Dendritic cell treated with granulocyte-macrophage colony-stimulating factor and Interleukin-4, amounts not matched to agents 40 ng/mL and 50 ng/mL, for 4 days (primary cell): ENCODE results near the gene ANP32A.

Experiments
- H3K27ac Mint-ChIP-seq: one replicate; pipeline ENCODE4 v1.8.0; 2022; ENCODE audit warnings: mild to moderate bottlenecking, mixed read lengths
- H3K27me3 Mint-ChIP-seq: one replicate; pipeline ENCODE4 v1.8.0; 2022; ENCODE audit warnings: mild to moderate bottlenecking, mixed read lengths
- H3K36me3 Mint-ChIP-seq: one replicate; pipeline ENCODE4 v1.8.0; 2022; ENCODE audit warnings: low read depth, mixed read lengths
- H3K4me1 Mint-ChIP-seq: one replicate; pipeline ENCODE4 v1.8.0; 2022; ENCODE audit warnings: low read depth, mixed read lengths
- H3K4me3 Mint-ChIP-seq: one replicate; pipeline ENCODE4 v1.8.0; 2022; ENCODE audit warnings: mild to moderate bottlenecking, moderate library complexity, mixed read lengths
- H3K9me3 Mint-ChIP-seq: one replicate; pipeline ENCODE4 v1.8.0; 2022; ENCODE audit warnings: mixed read lengths
- intact Hi-C: fragments of 100-400 bp; cut with micrococcal nuclease; formaldehyde crosslinking; loops from one replicate; pipeline ENCODE4 v1.15.0; 2022

Gene ANP32A

DNA sequence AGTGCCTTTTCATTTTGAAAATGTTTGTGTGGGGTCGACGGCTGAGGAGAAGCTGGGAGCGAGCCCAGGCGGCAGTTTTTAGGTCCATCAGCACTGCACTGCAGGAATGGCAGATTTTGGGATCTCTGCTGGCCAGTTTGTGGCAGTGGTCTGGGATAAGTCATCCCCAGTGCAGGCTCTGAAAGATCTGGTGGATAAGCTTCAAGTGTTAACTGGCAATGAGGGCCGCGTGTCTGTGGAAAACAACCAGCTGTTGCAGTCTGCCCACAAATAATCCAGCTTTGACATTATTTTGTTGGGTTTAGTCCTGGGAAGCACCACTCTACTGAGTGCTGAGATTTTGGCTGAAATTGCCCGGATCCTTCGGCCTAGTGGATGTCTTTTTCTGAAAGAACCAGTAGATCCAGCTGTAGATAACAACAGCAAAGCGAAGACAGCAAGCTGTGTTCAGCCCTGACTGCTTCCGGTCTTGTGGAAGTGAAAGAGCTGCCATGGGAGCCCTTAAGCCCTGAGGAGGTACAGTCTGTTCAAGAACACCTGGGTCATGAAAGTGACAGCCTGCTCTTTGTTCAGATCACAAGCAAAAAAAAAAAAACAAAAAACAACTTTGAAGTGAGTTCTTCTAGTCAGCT is 13.1 kb upstream of the ANP32A start:
- Mint-ChIP-seq H3K36me3 (peaks cover 5% of the 10 kb centered on the region), H3K27ac (peak overlapping the region; percentile 27), H3K27me3 (peaks cover 20% of the 10 kb centered on the region), H3K9me3 (peaks cover 18% of the 10 kb centered on the region), H3K4me3 (no peak overlapping the region), H3K4me1 (peaks cover 16% of the 10 kb centered on the region)
- intact Hi-C loops: no loop called here

DNA sequence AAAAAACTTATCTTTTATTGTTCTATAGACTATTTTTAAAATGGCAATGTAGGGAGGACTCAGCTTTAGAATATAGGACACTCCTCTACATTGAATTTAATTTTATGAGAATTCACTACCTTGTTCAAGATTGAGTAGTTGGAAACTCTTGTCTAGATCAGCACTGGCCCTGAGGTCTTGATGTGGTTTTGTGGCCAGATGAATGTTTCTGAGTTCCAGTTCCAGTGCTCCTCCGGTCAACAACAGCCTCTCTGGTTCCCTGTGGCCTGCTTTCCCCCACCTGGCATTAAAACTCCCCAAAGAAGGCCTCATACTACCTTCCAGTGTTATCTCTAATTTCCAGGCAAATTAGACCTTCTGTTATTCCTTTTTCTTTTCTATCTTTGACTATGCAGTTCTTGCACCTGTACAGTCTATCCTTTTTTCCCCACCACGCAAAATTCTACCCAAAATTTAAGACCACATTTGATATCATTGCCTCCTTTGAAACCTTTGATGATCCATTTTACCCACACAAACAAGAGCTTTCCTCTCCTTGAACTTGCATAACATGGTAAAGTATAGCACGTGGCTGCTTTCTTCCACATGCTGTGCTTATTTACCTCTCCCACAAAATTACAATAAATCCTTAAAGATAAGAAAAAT is 9.6 kb upstream of the ANP32A start:
- intact Hi-C loops: no loop called here
- Mint-ChIP-seq H3K27me3 (peaks cover 14% of the 10 kb centered on the region), H3K4me1 (peaks cover 25% of the 10 kb centered on the region), H3K9me3 (peaks cover 3% of the 10 kb centered on the region), H3K27ac (no peak overlapping the region), H3K4me3 (no peak overlapping the region), H3K36me3 (peaks cover 1% of the 10 kb centered on the region)

DNA sequence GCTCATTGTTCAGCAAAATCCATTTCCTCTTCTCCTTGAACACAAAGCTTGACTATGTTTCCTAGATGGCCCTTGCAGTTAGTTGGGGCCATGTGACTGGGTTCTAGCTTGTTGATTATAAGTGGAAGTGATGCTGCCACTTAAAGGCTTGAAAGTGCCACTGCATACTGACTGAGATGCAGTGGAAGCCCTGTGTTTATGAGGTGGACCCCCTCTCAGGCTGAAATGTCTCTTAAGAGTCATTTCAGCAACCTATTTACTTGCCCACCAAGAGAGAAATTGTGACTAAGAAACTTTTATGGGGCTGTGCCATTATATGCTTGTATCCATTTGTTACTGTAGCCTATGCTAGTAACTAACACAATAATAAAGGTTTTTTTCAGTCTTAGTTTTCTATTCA is 8.4 kb upstream of the ANP32A start:
- no peak overlapping the region for H3K27ac Mint-ChIP-seq
- H3K4me3 Mint-ChIP-seq: no peak overlapping the region
- no peaks in the 10 kb centered on the region for H3K9me3 Mint-ChIP-seq
- no peaks in the 10 kb centered on the region for H3K36me3 Mint-ChIP-seq
- peaks cover 14% of the 10 kb centered on the region for H3K27me3 Mint-ChIP-seq
- H3K4me1 Mint-ChIP-seq: peaks cover 15% of the 10 kb centered on the region
- intact Hi-C loops: loop anchor here (5.0 kb wide), 1 partner anchor 97 kb away; no protein-coding TSS in a partner anchor

DNA sequence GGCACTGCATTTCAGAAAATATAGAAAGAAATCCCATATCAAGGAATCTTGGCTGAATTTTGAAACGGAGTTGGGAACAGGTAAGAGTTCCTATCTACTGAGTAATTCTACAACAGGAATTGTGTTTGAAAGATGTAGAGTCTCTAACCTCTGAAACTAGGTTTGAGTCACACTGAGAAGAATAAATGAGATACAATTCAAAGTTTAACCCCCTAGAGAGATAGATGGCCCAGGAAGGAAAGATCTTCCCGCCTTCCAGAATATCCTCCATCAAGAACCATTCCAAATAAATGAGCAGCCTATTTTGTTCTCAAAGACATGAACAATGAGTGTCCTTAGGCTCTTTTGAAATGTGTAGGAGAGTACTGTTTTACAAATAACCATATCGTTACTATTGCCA is 2.9 kb upstream of the ANP32A start:
- H3K36me3 Mint-ChIP-seq: peaks cover 21% of the 10 kb centered on the region
- no peak overlapping the region for H3K4me3 Mint-ChIP-seq
- H3K27me3 Mint-ChIP-seq: no peaks in the 10 kb centered on the region
- no peak overlapping the region for H3K27ac Mint-ChIP-seq
- H3K4me1 Mint-ChIP-seq: peaks cover 23% of the 10 kb centered on the region
- no peaks in the 10 kb centered on the region for H3K9me3 Mint-ChIP-seq
- intact Hi-C loops: no loop called here

DNA sequence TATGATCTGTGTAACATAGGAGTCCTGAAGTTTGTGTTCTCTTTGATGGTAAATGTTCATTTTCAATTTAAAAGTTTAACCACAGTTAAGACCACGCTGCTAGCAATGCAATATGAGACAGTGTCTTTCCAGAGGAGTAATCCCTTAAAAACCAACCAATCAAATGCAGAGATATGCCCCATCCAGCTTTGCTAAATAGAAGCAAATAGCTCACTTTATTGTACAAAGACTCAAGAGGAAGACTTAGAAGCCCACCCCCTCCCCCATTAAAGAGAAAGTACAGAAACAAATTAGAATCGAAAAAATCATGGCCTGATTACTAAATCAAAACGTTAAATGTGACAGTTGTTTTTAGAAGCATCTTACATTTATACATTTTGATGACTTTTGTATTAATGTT is 2.1 kb upstream of the ANP32A start:
- Mint-ChIP-seq H3K27ac (no peak overlapping the region), H3K9me3 (no peaks in the 10 kb centered on the region), H3K36me3 (peaks cover 21% of the 10 kb centered on the region), H3K4me1 (peaks cover 18% of the 10 kb centered on the region), H3K4me3 (no peak overlapping the region), H3K27me3 (no peaks in the 10 kb centered on the region)
- intact Hi-C loops: no loop called here

DNA sequence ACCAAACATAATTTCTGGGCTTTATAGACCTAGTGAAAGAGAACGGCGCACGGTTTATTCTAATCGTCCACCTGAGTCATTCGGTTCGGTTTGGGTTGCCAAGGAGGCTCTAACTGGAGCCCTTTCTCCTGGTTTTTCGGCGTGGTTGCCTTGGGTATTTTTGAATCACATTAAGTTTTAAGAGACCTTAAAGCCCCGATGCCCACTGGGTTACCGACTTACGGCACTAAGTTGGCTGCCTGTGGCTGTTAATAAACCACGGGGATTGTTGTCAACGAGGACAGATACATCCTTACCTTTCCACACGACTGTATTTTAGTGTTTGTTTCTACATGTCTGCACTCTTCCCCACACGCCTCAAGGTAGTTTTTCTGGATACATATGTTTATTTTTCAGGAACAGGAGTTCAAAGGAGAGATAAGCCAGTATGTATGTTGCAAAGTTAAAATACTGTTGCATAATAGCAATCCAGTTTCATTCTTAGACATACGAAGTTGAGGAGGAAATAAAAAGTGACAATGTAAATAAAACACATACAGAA is 1.2 kb upstream of the ANP32A start:
- peaks cover 19% of the 10 kb centered on the region for H3K4me1 Mint-ChIP-seq
- H3K27ac Mint-ChIP-seq: peak overlapping the region; percentile 100
- intact Hi-C loops: no loop called here
- H3K4me3 Mint-ChIP-seq: peak overlapping the region; percentile 99
- H3K9me3 Mint-ChIP-seq: no peaks in the 10 kb centered on the region
- no peaks in the 10 kb centered on the region for H3K27me3 Mint-ChIP-seq
- peaks cover 28% of the 10 kb centered on the region for H3K36me3 Mint-ChIP-seq

DNA sequence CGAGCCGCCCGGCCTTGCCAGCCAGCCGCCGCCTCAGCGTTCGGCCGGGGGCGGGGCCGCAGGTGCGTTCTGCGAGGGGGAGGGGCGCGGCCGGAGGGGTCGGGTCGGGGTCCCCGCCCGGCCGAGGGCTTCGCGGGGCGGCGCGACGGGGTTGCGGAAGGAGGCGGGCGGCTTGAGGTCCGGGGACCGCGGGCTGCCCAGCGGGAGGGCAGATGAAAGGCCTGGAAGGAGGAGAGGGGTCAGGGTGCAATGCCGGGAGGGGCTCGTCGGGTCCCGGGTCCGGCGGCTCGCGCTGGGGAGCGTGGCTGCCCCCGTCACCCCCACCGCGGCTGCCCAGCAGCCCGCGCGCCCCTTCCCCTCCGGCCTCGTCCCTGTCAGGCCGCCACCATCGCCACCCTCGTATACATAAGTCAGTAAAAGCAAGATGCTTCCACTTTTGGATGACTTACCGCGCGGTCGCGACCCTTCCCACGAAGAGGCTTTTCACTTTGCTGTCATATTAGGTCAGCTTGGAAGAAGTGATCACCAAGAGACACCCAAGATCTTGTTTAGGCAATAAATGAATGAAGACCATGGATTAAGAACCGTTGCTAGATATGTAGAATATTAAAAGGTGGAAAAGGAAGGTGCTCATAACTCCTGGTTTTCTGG is 620 bp upstream of the ANP32A start:
- Mint-ChIP-seq H3K4me1 (peaks cover 23% of the 10 kb centered on the region), H3K27me3 (no peaks in the 10 kb centered on the region), H3K4me3 (peak overlapping the region; percentile 99), H3K27ac (peak overlapping the region; percentile 100), H3K9me3 (no peaks in the 10 kb centered on the region), H3K36me3 (peaks cover 28% of the 10 kb centered on the region)
- intact Hi-C loops: no loop called here

DNA sequence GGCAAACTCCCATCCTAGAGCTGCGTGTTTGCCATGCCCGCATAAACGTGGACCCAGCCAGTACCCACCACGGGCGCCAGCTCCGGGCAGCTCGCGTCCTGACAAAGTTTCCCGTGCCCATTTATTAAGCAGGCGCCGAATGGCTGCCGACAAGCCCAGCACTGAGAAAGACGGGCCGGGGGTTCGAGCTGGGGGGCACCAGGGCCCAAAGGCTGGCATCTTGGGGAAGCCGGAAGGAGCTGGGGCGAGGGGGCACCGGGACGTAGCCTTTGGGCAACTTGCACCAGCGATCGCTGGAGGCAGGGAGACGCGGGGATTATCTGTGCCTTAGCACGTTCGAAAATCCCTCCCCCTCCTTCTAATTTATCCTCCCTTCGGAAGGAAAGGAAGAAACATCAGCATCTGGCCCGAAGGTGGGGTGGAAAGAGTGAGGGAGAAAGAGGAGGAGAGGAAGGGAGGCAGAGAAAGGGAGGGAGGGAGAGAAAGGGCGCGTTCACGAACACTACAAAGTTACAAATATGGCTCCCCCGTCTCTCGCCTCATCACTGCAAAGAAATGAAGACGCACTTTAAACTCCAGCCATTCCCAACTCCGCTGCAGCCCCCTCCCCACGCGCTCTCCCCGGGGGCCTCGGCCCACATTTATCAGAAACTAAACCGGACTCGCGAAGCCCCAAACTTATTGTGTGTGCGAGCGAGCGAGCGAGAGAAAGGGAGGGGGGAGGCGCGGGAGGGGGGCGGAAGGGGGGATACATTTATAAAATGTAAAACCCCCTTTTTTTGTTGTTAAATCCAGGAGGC is 1.0 kb downstream of the ANP32A start:
- peaks cover 38% of the 10 kb centered on the region for H3K36me3 Mint-ChIP-seq
- peaks cover 37% of the 10 kb centered on the region for H3K4me1 Mint-ChIP-seq
- H3K27me3 Mint-ChIP-seq: no peaks in the 10 kb centered on the region
- H3K4me3 Mint-ChIP-seq: peak overlapping the region; percentile 99
- H3K9me3 Mint-ChIP-seq: no peaks in the 10 kb centered on the region
- H3K27ac Mint-ChIP-seq: peak overlapping the region; percentile 100
- intact Hi-C loops: loop anchor here (2.0 to 5.0 kb wide), 2 partner anchors 25 to 37 kb away; no protein-coding TSS in a partner anchor

DNA sequence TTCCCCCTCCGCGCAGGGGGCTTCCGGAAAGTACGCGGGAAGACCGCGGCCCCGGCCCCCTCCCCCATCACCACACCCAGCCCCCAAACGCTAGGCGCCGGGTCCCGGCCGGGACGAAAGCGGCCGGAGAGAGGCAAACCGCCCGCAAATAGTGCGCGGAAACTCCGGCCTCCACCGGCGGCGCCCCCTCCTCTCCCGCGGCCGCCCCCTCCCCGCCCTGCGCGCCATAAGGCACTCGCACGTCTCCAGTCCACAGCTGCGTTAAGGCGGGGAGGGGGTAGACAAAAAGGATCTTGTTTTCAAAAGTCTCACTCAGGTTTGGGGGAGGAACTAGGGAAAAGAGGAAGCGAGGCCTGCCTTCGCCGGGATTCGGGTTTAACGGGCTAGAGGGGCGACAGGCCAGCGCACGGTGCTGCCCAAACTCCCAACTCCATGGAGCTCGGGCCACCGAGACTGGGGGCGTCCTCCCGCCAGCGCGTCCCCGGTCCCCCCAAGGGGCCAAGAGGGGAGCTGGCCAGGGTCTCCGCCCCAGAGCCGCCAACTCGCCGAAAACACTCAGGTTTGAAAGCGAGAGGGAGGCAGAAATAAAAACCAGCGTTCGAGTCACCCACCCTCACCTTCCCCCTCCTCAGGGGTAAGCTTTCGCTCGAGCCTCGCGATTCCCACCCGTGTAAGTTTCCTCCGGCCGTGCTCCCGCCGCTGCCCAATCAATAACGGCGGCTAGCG is 1.8 kb downstream of the ANP32A start:
- Mint-ChIP-seq H3K4me1 (peaks cover 44% of the 10 kb centered on the region), H3K27me3 (no peaks in the 10 kb centered on the region), H3K9me3 (no peaks in the 10 kb centered on the region), H3K36me3 (peaks cover 43% of the 10 kb centered on the region), H3K27ac (peak overlapping the region; percentile 100), H3K4me3 (peak overlapping the region; percentile 99)
- intact Hi-C loops: loop anchor here (2.0 to 5.0 kb wide), 2 partner anchors 24 to 37 kb away; no protein-coding TSS in a partner anchor

DNA sequence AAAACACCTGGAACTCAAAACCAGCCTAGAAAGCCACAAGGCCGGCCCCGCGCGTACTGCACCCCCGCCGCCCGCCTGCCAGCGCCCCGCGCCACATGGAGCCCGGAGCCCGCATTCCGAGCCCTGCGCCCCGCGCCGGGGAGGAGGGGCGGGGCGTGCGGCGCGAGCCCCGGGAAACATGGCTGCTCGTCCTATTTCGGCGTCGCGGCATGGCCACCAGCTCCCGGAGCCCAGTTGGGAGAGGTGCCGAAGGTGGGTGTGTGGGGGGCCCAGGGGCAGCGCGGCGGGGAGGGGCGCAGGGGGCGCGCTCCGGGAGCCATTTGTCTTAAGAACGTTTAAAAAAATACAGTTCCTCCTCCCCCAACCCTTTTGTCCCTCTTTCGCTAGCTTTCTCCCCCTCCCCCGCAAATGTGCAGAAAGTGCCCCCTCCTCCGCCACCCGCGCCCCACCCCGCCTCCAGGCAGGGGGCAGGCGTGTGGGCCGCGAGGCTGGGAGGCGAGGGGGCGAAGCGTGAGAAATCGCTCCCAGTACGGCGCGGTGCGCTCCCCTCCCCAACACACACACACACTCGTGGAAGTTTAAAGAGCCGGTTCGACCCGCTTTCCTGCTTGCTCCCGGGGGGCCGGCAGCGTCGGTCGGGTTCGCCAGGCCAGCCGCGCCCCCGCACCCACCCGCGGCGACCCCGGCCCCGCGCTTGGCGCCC is 2.5 kb downstream of the ANP32A start:
- Mint-ChIP-seq H3K4me1 (peaks cover 52% of the 10 kb centered on the region), H3K27ac (peak overlapping the region; percentile 100)
- intact Hi-C loops: loop anchor here (2.0 to 5.0 kb wide), 2 partner anchors 23 to 36 kb away; no protein-coding TSS in a partner anchor

DNA sequence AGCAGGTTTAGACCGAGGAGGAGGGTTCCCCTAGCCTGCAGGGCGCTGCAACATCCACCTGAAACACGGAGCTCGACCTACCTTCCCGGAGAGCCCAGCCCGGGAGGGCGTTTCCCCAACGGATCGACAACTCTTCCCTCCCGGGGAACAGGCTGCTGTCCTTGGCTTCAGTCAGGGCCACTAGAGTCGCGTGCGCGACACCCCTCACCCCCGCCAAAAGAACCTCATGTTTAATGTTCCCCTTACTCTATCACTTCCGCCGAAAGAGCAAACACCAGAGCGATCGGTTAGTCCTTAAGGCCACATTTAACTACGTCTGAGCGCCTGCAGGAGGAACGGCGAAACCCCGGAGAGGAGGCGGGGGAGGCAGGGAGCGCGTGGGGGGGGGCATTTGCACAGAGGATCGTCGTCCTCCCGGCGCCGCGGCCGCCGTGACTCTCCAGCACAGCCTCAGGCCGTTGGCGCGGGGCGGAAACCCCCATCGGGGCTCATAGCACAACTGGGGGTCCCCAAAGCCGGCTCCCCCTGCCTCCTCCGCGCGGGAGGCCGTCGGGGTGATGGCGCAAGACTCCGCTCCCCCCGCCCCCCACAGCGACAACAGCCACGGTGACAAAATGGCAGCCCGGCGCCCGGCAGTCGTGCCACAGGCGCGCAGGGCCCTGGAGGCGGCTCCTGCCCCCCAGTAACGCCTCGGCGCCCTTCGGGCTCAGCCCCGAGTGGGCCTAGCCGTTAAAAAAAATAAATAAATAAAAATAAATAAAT is 3.2 kb downstream of the ANP32A start:
- peak overlapping the region; percentile 96 for H3K4me3 Mint-ChIP-seq
- H3K27me3 Mint-ChIP-seq: no peaks in the 10 kb centered on the region
- H3K27ac Mint-ChIP-seq: peak overlapping the region; percentile 100
- intact Hi-C loops: loop anchor here (2.0 to 5.0 kb wide), 2 partner anchors 23 to 35 kb away; no protein-coding TSS in a partner anchor
- H3K36me3 Mint-ChIP-seq: peaks cover 43% of the 10 kb centered on the region
- peaks cover 53% of the 10 kb centered on the region for H3K4me1 Mint-ChIP-seq
- no peaks in the 10 kb centered on the region for H3K9me3 Mint-ChIP-seq

More for the DNA sequence above, 2.5 kb downstream of the ANP32A start:
- H3K9me3 Mint-ChIP-seq: no peaks in the 10 kb centered on the region
- H3K36me3 Mint-ChIP-seq: peaks cover 43% of the 10 kb centered on the region
- peak overlapping the region; percentile 99 for H3K4me3 Mint-ChIP-seq
- H3K27me3 Mint-ChIP-seq: no peaks in the 10 kb centered on the region

DNA sequence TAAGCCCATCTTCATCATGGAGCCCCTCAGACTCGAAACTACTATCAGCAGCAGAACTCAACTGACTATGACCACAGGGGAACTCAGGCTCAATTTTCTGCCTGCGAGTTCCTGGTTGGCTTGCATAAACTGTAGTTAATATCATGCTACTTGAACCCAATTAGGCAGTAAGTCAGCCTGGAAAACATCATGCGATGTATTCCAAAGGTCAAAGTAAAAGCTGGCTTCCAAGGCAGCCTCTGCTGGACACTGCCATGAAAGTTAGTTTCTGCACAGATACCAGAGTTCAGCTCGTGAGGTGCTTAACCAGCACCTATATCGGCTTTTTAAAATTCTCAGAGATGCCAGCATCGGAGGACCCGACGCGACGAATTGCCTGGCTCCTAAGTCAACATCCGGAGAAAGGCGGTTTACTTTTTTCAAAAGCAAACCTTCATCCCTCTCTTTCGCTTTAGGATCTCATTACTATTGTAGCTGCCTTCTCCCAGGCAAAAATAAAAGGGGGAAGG is 3.8 kb downstream of the ANP32A start:
- peak overlapping the region; percentile 100 for H3K27ac Mint-ChIP-seq
- no peaks in the 10 kb centered on the region for H3K27me3 Mint-ChIP-seq
- H3K4me1 Mint-ChIP-seq: peaks cover 55% of the 10 kb centered on the region
- intact Hi-C loops: loop anchor here (5.0 kb wide), 1 partner anchor 35 kb away; no protein-coding TSS in a partner anchor
- H3K4me3 Mint-ChIP-seq: peak overlapping the region; percentile 96
- H3K36me3 Mint-ChIP-seq: peaks cover 43% of the 10 kb centered on the region
- H3K9me3 Mint-ChIP-seq: no peaks in the 10 kb centered on the region
